Measurements from ENCODE around the gene EME1. TPM values are rescaled to one million over a fixed set of nuclear protein-coding genes. Genes with fewer than 3 reads are reported as not detected.

Gene EME1
- total RNA-seq, 1 experiment from 2014 or later = 10.6 TPM

DNA sequence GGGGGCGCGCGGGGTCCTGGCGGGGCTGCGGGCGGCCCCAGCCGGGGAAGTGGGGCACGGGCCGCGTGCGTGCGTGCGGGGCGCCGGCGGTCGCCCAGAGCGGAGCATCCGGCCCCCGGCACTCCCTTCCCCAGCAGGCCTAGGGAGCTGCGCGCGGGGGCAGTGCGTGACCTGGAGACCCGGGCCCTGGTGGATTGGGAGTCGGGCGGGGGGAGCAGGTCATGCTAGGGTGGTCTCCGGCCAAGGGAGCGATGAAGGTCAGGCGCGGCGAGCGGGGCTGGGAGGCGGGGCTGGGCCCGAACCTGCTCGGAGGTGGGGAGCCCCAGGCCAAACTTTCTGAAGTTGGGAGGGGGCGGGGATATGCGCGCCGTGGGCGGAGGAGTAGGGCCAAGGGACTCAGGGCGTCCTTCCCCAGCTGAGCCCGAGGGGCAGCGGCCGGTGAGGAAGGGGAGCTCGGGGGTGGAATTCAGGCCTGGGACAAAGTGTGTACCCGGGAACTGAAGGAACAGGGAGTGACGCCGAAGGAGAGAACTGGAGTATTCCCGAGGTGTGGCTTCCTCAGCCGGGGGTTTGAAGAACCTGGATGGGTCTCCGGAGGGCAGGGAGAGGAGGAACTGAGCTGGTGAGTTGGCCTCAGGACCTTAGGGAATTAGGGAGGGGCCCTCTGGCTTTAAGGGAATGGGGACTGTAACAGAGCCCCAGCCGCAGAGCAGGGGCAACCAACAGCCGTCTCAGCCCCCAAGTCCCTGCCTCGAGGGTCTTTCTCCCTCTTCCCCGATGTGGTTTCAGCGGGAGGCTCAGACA is 26.5 kb upstream of the EME1 start:
- peaks cover 40% of the 10 kb centered on the region for H3K79me2 ChIP-seq (ENCODE audit: low read length)
- H3K36me3 ChIP-seq (ENCODE audit: insufficient read depth, low read length) = no peaks in the 10 kb centered on the region
- no peaks in the 10 kb centered on the region for H3K9me2 ChIP-seq (replicated peaks; ENCODE audit: insufficient read depth, low read length)
- DNase-seq = peak; percentile 81
- peak overlapping the region; percentile 95 for H3K9ac ChIP-seq (ENCODE audit: low read length)
- H3K9me3 ChIP-seq (ENCODE audit: low read length) = no peaks in the 10 kb centered on the region
- no peaks in the 10 kb centered on the region for H3K27me3 ChIP-seq (ENCODE audit: low read length)
- peaks cover 10% of the 10 kb centered on the region; the same call in 1 of the 2 replicates for H4K20me1 ChIP-seq (ENCODE audit: insufficient read depth, low read depth, low read length)
- H3K4me1 ChIP-seq (ENCODE audit: low read length) = peaks cover 19% of the 10 kb centered on the region
- H3K27ac ChIP-seq (ENCODE audit: low read length) = peak overlapping the region; percentile 37; the same call in 1 of the 2 replicates
- no peak overlapping the region; the same call in 1 of the 2 replicates for H2AFZ ChIP-seq (ENCODE audit: low read length)
- H3K4me3 ChIP-seq (ENCODE audit: low read length) = peak overlapping the region; percentile 99
- peak overlapping the region; percentile 95 for H3K4me2 ChIP-seq (ENCODE audit: low read depth, low read length, poor library complexity, severe bottlenecking)

DNA sequence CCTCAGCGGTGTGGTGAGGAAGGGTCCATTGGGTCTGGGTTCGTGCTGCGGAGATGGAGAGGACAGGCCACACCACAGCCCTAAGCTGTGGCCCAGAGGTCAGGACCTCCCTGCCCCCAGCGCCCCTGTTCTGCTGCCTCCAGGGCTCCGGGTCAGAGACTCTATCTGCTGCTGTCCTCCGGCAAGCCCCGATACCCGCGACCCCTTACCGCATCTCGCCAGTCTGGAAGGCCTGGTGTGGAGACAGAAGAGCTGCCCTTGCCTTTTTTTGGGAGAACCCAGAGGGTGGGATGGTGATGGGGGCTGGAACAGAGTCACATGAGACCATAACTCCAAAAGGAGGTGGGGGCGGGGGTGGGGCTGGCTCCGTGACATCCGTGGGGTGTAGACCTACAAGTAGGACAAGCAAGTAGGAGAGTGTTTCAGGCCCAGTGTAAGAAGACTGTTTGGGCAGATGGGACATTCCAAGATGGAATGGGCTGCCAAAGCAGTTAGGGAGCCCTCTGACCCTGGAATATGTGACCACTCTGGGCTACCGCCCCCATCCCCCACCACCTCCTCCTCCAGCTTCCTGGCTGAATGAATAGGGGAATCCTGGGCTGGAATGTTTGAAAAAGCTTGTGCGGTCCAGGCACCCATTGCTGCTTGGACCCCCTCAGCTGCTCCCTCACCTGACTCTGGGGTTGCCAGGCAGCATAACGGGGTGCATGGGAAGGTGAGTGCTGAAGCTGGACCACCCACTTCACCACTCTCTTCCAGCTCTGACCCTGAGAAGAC is 25.7 kb upstream of the EME1 start:
- Histone ChIP-seq H4K20me1 (ENCODE audit: insufficient read depth, low read depth, low read length) (peaks cover 10% of the 10 kb centered on the region; the same call in 1 of the 2 replicates), H3K9me3 (ENCODE audit: low read length) (no peaks in the 10 kb centered on the region), H3K9me2 (replicated peaks; ENCODE audit: insufficient read depth, low read length) (no peaks in the 10 kb centered on the region), H3K4me2 (ENCODE audit: low read depth, low read length, poor library complexity, severe bottlenecking) (peak overlapping the region; percentile 95), H3K4me3 (ENCODE audit: low read length) (peak overlapping the region; percentile 99), H3K27ac (ENCODE audit: low read length) (no peak overlapping the region), H2AFZ (ENCODE audit: low read length) (no peak overlapping the region), H3K79me2 (ENCODE audit: low read length) (peaks cover 48% of the 10 kb centered on the region), H3K9ac (ENCODE audit: low read length) (peak overlapping the region; percentile 95), H3K36me3 (ENCODE audit: insufficient read depth, low read length) (no peaks in the 10 kb centered on the region), H3K4me1 (ENCODE audit: low read length) (peaks cover 19% of the 10 kb centered on the region), H3K27me3 (ENCODE audit: low read length) (no peaks in the 10 kb centered on the region)
- no peak for DNase-seq

DNA sequence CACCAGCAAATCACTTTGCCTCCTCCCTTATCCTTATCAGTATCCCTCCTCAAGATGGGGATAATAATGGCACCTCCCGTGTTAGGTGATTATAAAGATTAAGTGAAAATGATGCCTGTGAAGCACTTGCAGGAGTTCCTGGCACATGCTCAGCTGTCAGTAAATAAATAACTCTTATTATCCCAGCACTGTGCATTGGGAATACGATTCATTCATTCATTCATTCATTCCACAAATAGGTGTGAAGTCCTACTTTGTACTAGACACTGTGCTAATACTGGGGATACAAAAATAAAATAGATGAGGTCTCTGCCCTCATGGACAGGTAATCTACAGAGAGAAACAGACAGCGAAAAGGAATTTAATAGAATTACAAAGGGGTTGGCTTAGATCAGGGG is 25.1 kb upstream of the EME1 start:
- H2AFZ ChIP-seq (ENCODE audit: low read length) = no peak overlapping the region
- peaks cover 13% of the 10 kb centered on the region; the same call in 1 of the 2 replicates for H4K20me1 ChIP-seq (ENCODE audit: insufficient read depth, low read depth, low read length)
- H3K27ac ChIP-seq (ENCODE audit: low read length) = no peak overlapping the region
- no peaks in the 10 kb centered on the region for H3K9me2 ChIP-seq (replicated peaks; ENCODE audit: insufficient read depth, low read length)
- peaks cover 19% of the 10 kb centered on the region for H3K4me1 ChIP-seq (ENCODE audit: low read length)
- H3K79me2 ChIP-seq (ENCODE audit: low read length) = peaks cover 48% of the 10 kb centered on the region
- H3K36me3 ChIP-seq (ENCODE audit: insufficient read depth, low read length) = no peaks in the 10 kb centered on the region
- no peaks in the 10 kb centered on the region for H3K27me3 ChIP-seq (ENCODE audit: low read length)
- no peak overlapping the region; the same call in 1 of the 2 replicates for H3K4me3 ChIP-seq (ENCODE audit: low read length)
- H3K9ac ChIP-seq (ENCODE audit: low read length) = peak overlapping the region; percentile 95
- no peaks in the 10 kb centered on the region for H3K9me3 ChIP-seq (ENCODE audit: low read length)
- H3K4me2 ChIP-seq (ENCODE audit: low read depth, low read length, poor library complexity, severe bottlenecking) = peak overlapping the region; percentile 95
- DNase-seq = no peak

DNA sequence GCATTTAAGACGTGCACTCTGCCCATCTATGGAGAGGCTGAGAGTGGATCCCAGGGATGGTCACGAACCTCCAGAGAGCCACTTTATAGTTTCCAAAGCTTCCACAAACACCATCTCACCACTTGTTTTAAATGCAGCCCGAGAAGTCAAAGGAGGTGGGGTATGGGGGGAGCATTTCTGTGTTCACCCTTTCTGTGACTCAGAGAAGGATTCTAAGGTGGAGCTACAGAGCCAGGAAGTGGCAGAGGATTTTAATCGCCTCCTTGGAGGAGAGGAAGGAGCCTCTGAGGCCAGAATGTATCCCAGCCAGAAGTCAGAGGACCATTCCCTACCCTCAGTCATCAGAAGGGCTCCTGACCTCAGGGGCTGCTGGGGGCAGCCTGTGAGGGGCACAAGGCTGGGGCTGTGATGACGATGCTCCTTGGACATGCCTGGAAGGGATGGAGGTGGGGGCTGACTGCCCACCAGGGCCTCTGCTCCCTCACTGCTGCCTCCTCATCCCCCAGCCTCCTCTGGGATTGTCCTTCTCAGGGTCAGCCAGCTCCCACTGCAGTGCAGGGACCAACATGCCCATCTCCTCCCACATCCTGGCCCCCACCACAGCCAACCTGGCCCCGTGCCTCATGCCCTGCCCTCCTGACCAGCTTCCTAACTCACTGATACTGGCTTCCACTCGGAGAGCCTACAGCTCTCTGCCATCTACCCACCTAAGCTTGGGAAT is 24.3 kb upstream of the EME1 start:
- Histone ChIP-seq H2AFZ (ENCODE audit: low read length) (no peak overlapping the region), H3K79me2 (ENCODE audit: low read length) (peaks cover 48% of the 10 kb centered on the region), H3K4me2 (ENCODE audit: low read depth, low read length, poor library complexity, severe bottlenecking) (no peak overlapping the region), H3K9me3 (ENCODE audit: low read length) (no peaks in the 10 kb centered on the region), H4K20me1 (ENCODE audit: insufficient read depth, low read depth, low read length) (peaks cover 16% of the 10 kb centered on the region; the same call in 1 of the 2 replicates), H3K27ac (ENCODE audit: low read length) (no peak overlapping the region), H3K4me3 (ENCODE audit: low read length) (no peak overlapping the region), H3K4me1 (ENCODE audit: low read length) (peaks cover 19% of the 10 kb centered on the region), H3K9me2 (replicated peaks; ENCODE audit: insufficient read depth, low read length) (no peaks in the 10 kb centered on the region), H3K36me3 (ENCODE audit: insufficient read depth, low read length) (no peaks in the 10 kb centered on the region), H3K27me3 (ENCODE audit: low read length) (no peaks in the 10 kb centered on the region), H3K9ac (ENCODE audit: low read length) (no peak overlapping the region)
- DNase-seq = no peak

DNA sequence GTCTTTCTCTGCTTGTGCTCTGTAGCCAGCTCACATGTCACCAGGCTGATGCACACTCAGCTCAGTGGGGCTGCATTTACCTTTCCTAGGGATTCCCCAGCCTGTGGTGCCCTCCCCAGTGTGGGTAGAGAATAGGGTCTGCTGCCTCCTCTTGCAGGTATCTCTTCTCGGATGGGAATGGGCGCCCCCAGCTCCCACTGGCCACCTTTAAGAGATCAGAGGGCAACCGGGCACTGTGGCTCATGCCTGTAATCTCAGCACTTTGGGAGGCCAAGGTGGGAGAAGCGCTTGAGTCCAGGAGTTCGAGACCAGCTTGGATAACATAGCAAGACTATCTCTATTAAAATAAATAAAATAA is 23.8 kb upstream of the EME1 start:
- no peak for DNase-seq
- H3K4me2 ChIP-seq (ENCODE audit: low read depth, low read length, poor library complexity, severe bottlenecking) = no peak overlapping the region
- H4K20me1 ChIP-seq (ENCODE audit: insufficient read depth, low read depth, low read length) = peaks cover 16% of the 10 kb centered on the region; the same call in 1 of the 2 replicates
- no peak overlapping the region for H3K4me3 ChIP-seq (ENCODE audit: low read length)
- no peaks in the 10 kb centered on the region for H3K36me3 ChIP-seq (ENCODE audit: insufficient read depth, low read length)
- no peaks in the 10 kb centered on the region for H3K9me3 ChIP-seq (ENCODE audit: low read length)
- H3K4me1 ChIP-seq (ENCODE audit: low read length) = peaks cover 19% of the 10 kb centered on the region
- no peaks in the 10 kb centered on the region for H3K9me2 ChIP-seq (replicated peaks; ENCODE audit: insufficient read depth, low read length)
- H3K79me2 ChIP-seq (ENCODE audit: low read length) = peaks cover 48% of the 10 kb centered on the region
- no peak overlapping the region for H2AFZ ChIP-seq (ENCODE audit: low read length)
- H3K27ac ChIP-seq (ENCODE audit: low read length) = no peak overlapping the region
- no peak overlapping the region for H3K9ac ChIP-seq (ENCODE audit: low read length)
- no peaks in the 10 kb centered on the region for H3K27me3 ChIP-seq (ENCODE audit: low read length)

DNA sequence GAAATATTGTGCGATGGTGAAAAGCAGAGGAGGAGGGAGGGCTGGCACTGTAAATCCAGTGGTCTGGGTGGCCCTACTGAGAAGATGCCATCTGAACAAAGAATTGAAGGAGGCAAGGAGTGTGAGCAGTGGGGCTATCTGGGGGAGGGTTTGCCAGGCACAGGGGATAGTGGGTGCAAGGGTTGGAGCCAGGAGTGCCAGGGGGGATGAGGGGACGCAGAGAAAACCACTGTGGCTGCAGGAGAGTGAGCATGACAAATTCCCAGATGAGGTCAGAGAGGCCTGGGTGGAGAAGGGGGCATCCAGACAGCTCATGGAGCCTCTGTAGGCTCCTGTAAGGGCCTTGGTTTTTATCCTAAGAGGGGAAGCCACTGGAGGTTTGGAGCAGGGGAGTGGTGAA is 22.3 kb upstream of the EME1 start:
- Histone ChIP-seq H3K9me3 (ENCODE audit: low read length) (no peaks in the 10 kb centered on the region), H4K20me1 (ENCODE audit: insufficient read depth, low read depth, low read length) (peaks cover 16% of the 10 kb centered on the region; the same call in 1 of the 2 replicates), H3K36me3 (ENCODE audit: insufficient read depth, low read length) (no peaks in the 10 kb centered on the region), H3K27ac (ENCODE audit: low read length) (no peak overlapping the region), H3K4me2 (ENCODE audit: low read depth, low read length, poor library complexity, severe bottlenecking) (no peak overlapping the region), H3K9me2 (replicated peaks; ENCODE audit: insufficient read depth, low read length) (no peaks in the 10 kb centered on the region), H3K9ac (ENCODE audit: low read length) (no peak overlapping the region), H3K79me2 (ENCODE audit: low read length) (peaks cover 48% of the 10 kb centered on the region), H2AFZ (ENCODE audit: low read length) (no peak overlapping the region), H3K4me1 (ENCODE audit: low read length) (peaks cover 13% of the 10 kb centered on the region), H3K4me3 (ENCODE audit: low read length) (no peak overlapping the region), H3K27me3 (ENCODE audit: low read length) (no peaks in the 10 kb centered on the region)
- DNase-seq = no peak

DNA sequence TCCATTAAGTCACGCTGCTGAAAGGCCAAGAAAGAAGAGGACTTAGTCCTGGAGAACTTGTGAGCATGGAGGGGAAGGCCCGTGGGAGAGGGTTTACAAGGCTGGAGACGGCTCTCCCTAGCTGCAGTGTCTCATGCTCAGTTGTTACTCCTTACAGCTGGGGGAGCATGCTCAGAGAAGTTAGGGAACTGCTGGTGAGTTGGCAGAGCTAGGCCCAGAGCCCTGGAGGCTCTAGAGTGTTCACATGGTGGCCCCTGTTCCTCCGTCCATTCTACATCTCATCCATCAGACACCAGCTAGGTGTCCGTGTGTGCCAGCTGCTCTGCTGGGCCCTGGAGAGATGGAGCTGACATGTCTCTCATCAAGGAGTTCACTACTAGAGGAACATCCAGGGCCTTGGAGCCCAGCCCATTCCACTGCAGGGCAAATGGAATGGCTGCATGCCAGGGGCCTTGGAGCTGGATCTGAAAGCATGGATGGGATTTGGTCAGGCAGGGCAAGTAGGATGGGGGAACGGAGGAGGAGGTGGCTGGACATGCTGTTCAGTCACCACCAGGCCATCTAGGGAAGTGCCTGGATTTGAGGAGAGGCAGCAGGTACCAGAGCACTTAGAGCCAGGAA is 20.8 kb upstream of the EME1 start:
- no peak for DNase-seq
- no peak overlapping the region for H3K4me2 ChIP-seq (ENCODE audit: low read depth, low read length, poor library complexity, severe bottlenecking)
- no peaks in the 10 kb centered on the region for H3K9me2 ChIP-seq (replicated peaks; ENCODE audit: insufficient read depth, low read length)

More for the DNA sequence above, 20.8 kb upstream of the EME1 start:
- no peak overlapping the region for H3K4me3 ChIP-seq (ENCODE audit: low read length)
- H3K4me1 ChIP-seq (ENCODE audit: low read length) = peaks cover 10% of the 10 kb centered on the region
- H3K36me3 ChIP-seq (ENCODE audit: insufficient read depth, low read length) = peaks cover 9% of the 10 kb centered on the region; the same call in 1 of the 2 replicates
- no peaks in the 10 kb centered on the region for H3K9me3 ChIP-seq (ENCODE audit: low read length)
- no peak overlapping the region for H2AFZ ChIP-seq (ENCODE audit: low read length)
- H4K20me1 ChIP-seq (ENCODE audit: insufficient read depth, low read depth, low read length) = peaks cover 13% of the 10 kb centered on the region; the same call in 1 of the 2 replicates
- H3K79me2 ChIP-seq (ENCODE audit: low read length) = peaks cover 38% of the 10 kb centered on the region
- H3K27ac ChIP-seq (ENCODE audit: low read length) = no peak overlapping the region
- H3K27me3 ChIP-seq (ENCODE audit: low read length) = no peaks in the 10 kb centered on the region
- H3K9ac ChIP-seq (ENCODE audit: low read length) = no peak overlapping the region

Data from Karpas-422 (cell line).